Neural cell (in vitro differentiated cells): ENCODE measurements around the gene HHATL. TPM values are rescaled to one million over a fixed set of nuclear protein-coding genes. Genes with fewer than 3 reads are reported as not detected.

Experiments used
- H2AFZ ChIP-seq: fragments of 200-600, 300-800 bp; sonication (generic), shearing (Covaris generic); 2 replicates; pipeline ENCODE4 v1.6.0; 2014; ENCODE audit warnings: low read depth, mild to moderate bottlenecking, antibody characterized with exemption, low read length, moderate library complexity
- H3F3A ChIP-seq: fragments of 200-600 bp; shearing (Covaris generic); 2 replicates; pipeline ENCODE4 v1.6.1; 2016; ENCODE audit warnings: mild to moderate bottlenecking, moderate library complexity, mixed read lengths, antibody characterized with exemption, low read length; ENCODE audit not compliant: insufficient read depth, poor library complexity, severe bottlenecking
- H3K27ac ChIP-seq: fragments of 200-600, 300-800 bp; sonication (generic), shearing (Covaris generic); 2 replicates; pipeline ENCODE4 v1.5.1; 2014; ENCODE audit warnings: mild to moderate bottlenecking, low read length, moderate library complexity
- H3K27me3 ChIP-seq: fragments of 300-800, 200-600 bp; sonication (generic), shearing (Covaris generic); 2 replicates; pipeline ENCODE4 v1.6.0; 2014; ENCODE audit warnings: mild to moderate bottlenecking, low read depth, low read length, moderate library complexity; ENCODE audit not compliant: insufficient read depth
- H3K36me3 ChIP-seq: fragments of 300-800, 200-600 bp; sonication (generic), shearing (Covaris generic); 2 replicates; pipeline ENCODE4 v1.5.1; 2014; ENCODE audit warnings: mild to moderate bottlenecking, antibody characterized with exemption, low read length, moderate library complexity; ENCODE audit not compliant: insufficient read depth
- H3K4me2 ChIP-seq: fragments of 300-800, 200-600 bp; sonication (generic), shearing (Covaris generic); 2 replicates; pipeline ENCODE4 v1.6.0; 2014; ENCODE audit warnings: mild to moderate bottlenecking, low read length
- H3K4me3 ChIP-seq: fragments of 300-800, 200-600 bp; sonication (generic), shearing (Covaris generic); 2 replicates; pipeline ENCODE4 v1.5.1; 2014; ENCODE audit warnings: mild to moderate bottlenecking, low read length, moderate library complexity
- H3K79me2 ChIP-seq: fragments of 200-600 bp; shearing (Covaris generic); replicated peaks from 2 replicates; pipeline ENCODE4 v1.6.0; 2014; ENCODE audit warnings: mild to moderate bottlenecking, low read length, moderate library complexity; ENCODE audit not compliant: insufficient read depth
- H3K9ac ChIP-seq: fragments of 300-800, 200-600 bp; sonication (generic), shearing (Covaris generic); 2 replicates; pipeline ENCODE4 v1.6.1; 2016; ENCODE audit warnings: mild to moderate bottlenecking, low read length, mixed read lengths
- H3K9me2 ChIP-seq: fragments of 200-600 bp; shearing (Covaris generic); 2 replicates; pipeline ENCODE4 v1.6.1; 2016; ENCODE audit warnings: mild to moderate bottlenecking, low read length, mixed read lengths; ENCODE audit not compliant: insufficient read depth
- H3K9me3 ChIP-seq: fragments of 200-600, 300-800 bp; sonication (generic), shearing (Covaris generic); 2 replicates; pipeline ENCODE4 v1.6.1; 2016; ENCODE audit warnings: mild to moderate bottlenecking, mixed run types, low read length, moderate library complexity, mixed read lengths
- H4K20me1 ChIP-seq: fragments of 200-600 bp; shearing (Covaris generic); 2 replicates; pipeline ENCODE4 v1.6.1; 2016; ENCODE audit warnings: mild to moderate bottlenecking, mixed run types; ENCODE audit not compliant: insufficient read depth
- EP300 ChIP-seq: fragments of 450-650 bp; conservative IDR thresholded peaks from 2 replicates; pipeline ENCODE4 v1.6.1; 2014; ENCODE audit warnings: antibody characterized with exemption, mild to moderate bottlenecking, moderate library complexity; ENCODE audit not compliant: poor library complexity, severe bottlenecking
- EZH2 ChIP-seq: fragments of 200-600, 300-800 bp; shearing (Covaris generic), sonication (generic); IDR thresholded peaks from 2 replicates; pipeline ENCODE4 v1.6.1; 2014; ENCODE audit warnings: antibody characterized with exemption, low read length, borderline replicate concordance, mild to moderate bottlenecking; ENCODE audit not compliant: insufficient read depth, poor library complexity, severe bottlenecking
- MXI1 ChIP-seq: fragments of 450-650 bp; conservative IDR thresholded peaks from 2 replicates; pipeline ENCODE4 v1.6.1; 2014; ENCODE audit warnings: antibody characterized with exemption, mild to moderate bottlenecking; ENCODE audit not compliant: poor library complexity, severe bottlenecking
- POLR2AphosphoS5 ChIP-seq: IDR thresholded peaks from 2 replicates; pipeline ENCODE4 v1.6.1; 2012
- RAD21 ChIP-seq: fragments of 450-650 bp; conservative IDR thresholded peaks from 2 replicates; pipeline ENCODE4 v1.6.1; 2014; ENCODE audit warnings: antibody characterized with exemption, mild to moderate bottlenecking, moderate library complexity
- REST ChIP-seq: IDR thresholded peaks from 2 replicates; pipeline ENCODE4 v1.6.1; 2012; ENCODE audit warnings: borderline replicate concordance
- SMC3 ChIP-seq: fragments of 450-650 bp; conservative IDR thresholded peaks from 2 replicates; pipeline ENCODE4 v1.6.1; 2014; ENCODE audit warnings: antibody characterized with exemption, mild to moderate bottlenecking, moderate library complexity; ENCODE audit not compliant: poor library complexity
- TAF1 ChIP-seq: IDR thresholded peaks from 2 replicates; pipeline ENCODE4 v1.6.1; 2012; ENCODE audit warnings: low read depth
- polyA plus RNA-seq: library from polyadenylated mRNA; depleted of rRNA; stranded (reverse); fragments of >200 nt; gene quantifications from 2 replicates; pipeline ENCODE4 v1.2.3, GENCODE V29; 2014
- TF ChIP-seq, protein P1 (sequence below): fragments of 450-650 bp; IDR thresholded peaks from 2 replicates; pipeline ENCODE4 v1.5.1; 2014; ENCODE audit warnings: antibody characterized with exemption, mild to moderate bottlenecking, moderate library complexity; ENCODE audit not compliant: poor library complexity, severe bottlenecking

Gene HHATL
- polyA plus RNA-seq, 1 donor from 2014 or later, result not detected

DNA sequence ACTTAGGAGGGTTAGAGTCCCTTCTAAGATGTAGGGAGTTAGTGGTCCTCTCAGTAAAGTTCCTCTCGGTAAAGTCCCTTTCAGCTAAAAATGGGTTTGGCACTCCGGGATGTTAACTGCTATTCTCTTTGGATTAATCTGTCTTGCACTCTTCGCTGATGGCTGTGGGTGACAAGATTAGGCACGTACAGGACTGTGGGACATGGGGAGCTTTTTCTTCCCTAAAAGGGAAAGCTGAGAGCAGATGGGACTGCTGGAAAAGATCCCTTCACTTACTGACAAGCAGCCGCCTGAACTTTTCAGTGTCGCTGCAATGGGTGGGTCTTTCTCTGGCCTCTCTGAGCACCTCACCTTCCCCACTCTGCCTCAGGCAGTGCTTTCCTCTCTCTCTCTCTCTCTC is 16.4 kb upstream of the HHATL start:
- no peak overlapping the region for H3K4me2 ChIP-seq
- no peaks in the 10 kb centered on the region for H3K27me3 ChIP-seq
- no peaks in the 10 kb centered on the region for H3K36me3 ChIP-seq
- no peaks in the 10 kb centered on the region for H3K9me2 ChIP-seq
- H3K27ac ChIP-seq, result no peak overlapping the region
- no peak overlapping the region for H2AFZ ChIP-seq
- no peaks in the 10 kb centered on the region for H3F3A ChIP-seq
- no peak for TF ChIP-seq POLR2AphosphoS5
- TF ChIP-seq EZH2, result no peak
- H3K9me3 ChIP-seq, result no peaks in the 10 kb centered on the region
- H3K79me2 ChIP-seq, result no peaks in the 10 kb centered on the region
- no peak overlapping the region for H3K4me3 ChIP-seq
- no peak overlapping the region for H3K9ac ChIP-seq
- H4K20me1 ChIP-seq, result no peaks in the 10 kb centered on the region

GRCh38 chr3:42718338-42718737 is 15.7 kb upstream of the HHATL start:
- H2AFZ ChIP-seq, result no peak overlapping the region
- no peaks in the 10 kb centered on the region for H3F3A ChIP-seq
- no peaks in the 10 kb centered on the region for H3K9me3 ChIP-seq
- no peak overlapping the region for H3K27ac ChIP-seq
- no peaks in the 10 kb centered on the region for H3K9me2 ChIP-seq
- H3K9ac ChIP-seq, result no peak overlapping the region
- H3K4me2 ChIP-seq, result no peak overlapping the region
- no peak overlapping the region for H3K4me3 ChIP-seq
- no peaks in the 10 kb centered on the region for H3K36me3 ChIP-seq
- H3K79me2 ChIP-seq, result no peaks in the 10 kb centered on the region
- H3K27me3 ChIP-seq, result no peaks in the 10 kb centered on the region
- TF ChIP-seq MXI1, result no peak
- TF ChIP-seq POLR2AphosphoS5, result no peak
- no peak for TF ChIP-seq EZH2
- TF ChIP-seq, protein P1, sequence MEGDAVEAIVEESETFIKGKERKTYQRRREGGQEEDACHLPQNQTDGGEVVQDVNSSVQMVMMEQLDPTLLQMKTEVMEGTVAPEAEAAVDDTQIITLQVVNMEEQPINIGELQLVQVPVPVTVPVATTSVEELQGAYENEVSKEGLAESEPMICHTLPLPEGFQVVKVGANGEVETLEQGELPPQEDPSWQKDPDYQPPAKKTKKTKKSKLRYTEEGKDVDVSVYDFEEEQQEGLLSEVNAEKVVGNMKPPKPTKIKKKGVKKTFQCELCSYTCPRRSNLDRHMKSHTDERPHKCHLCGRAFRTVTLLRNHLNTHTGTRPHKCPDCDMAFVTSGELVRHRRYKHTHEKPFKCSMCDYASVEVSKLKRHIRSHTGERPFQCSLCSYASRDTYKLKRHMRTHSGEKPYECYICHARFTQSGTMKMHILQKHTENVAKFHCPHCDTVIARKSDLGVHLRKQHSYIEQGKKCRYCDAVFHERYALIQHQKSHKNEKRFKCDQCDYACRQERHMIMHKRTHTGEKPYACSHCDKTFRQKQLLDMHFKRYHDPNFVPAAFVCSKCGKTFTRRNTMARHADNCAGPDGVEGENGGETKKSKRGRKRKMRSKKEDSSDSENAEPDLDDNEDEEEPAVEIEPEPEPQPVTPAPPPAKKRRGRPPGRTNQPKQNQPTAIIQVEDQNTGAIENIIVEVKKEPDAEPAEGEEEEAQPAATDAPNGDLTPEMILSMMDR, result no peak
- no peak for TF ChIP-seq TAF1
- no peak for TF ChIP-seq SMC3
- TF ChIP-seq REST, result no peak
- TF ChIP-seq RAD21, result no peak
- TF ChIP-seq EP300, result no peak
- no peaks in the 10 kb centered on the region for H4K20me1 ChIP-seq

DNA sequence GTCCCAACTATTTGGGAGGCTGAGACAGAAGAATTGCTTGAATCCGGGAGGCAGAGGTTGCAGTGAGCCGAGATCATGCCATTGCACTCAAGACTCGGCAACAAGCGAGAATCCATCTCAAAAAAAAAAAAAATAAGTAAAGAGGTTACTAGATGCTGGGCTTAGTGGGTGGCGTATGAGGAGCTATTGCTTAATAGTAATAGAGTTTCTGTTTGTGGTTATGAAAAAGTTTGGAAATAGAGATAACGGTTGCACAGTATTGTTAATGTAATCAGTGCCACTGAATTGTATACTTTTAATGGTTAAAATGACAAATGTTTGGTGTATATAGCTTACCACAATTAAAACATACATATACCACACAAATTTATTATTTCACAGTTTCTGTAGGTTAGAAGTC is 14.7 kb upstream of the HHATL start:
- no peak overlapping the region for H2AFZ ChIP-seq

More for the DNA sequence above, 14.7 kb upstream of the HHATL start:
- Histone ChIP-seq H3F3A (no peaks in the 10 kb centered on the region), H3K27me3 (no peaks in the 10 kb centered on the region), H3K4me3 (no peak overlapping the region), H3K9ac (no peak overlapping the region), H3K36me3 (no peaks in the 10 kb centered on the region), H3K4me2 (no peak overlapping the region), H4K20me1 (no peaks in the 10 kb centered on the region), H3K9me3 (no peaks in the 10 kb centered on the region), H3K27ac (no peak overlapping the region), H3K9me2 (no peaks in the 10 kb centered on the region), H3K79me2 (no peaks in the 10 kb centered on the region)
- TF ChIP-seq EP300, result no peak
- no peak for TF ChIP-seq SMC3
- no peak for TF ChIP-seq TAF1
- TF ChIP-seq MXI1, result no peak
- no peak for TF ChIP-seq POLR2AphosphoS5
- TF ChIP-seq RAD21, result no peak
- TF ChIP-seq, protein P1, result no peak
- TF ChIP-seq EZH2, result no peak
- no peak for TF ChIP-seq REST
